Neural cell (in vitro differentiated cells): Measurements from ENCODE around the gene C1orf74.

Experiments used
- EP300 ChIP-seq: fragments of 450-650 bp; conservative IDR thresholded peaks from 2 replicates; pipeline ENCODE4 v1.6.1; 2014; ENCODE audit warnings: antibody characterized with exemption, mild to moderate bottlenecking, moderate library complexity; ENCODE audit not compliant: poor library complexity, severe bottlenecking
- EZH2 ChIP-seq: fragments of 200-600, 300-800 bp; shearing (Covaris generic), sonication (generic); IDR thresholded peaks from 2 replicates; pipeline ENCODE4 v1.6.1; 2014; ENCODE audit warnings: antibody characterized with exemption, low read length, borderline replicate concordance, mild to moderate bottlenecking; ENCODE audit not compliant: insufficient read depth, poor library complexity, severe bottlenecking
- MXI1 ChIP-seq: fragments of 450-650 bp; conservative IDR thresholded peaks from 2 replicates; pipeline ENCODE4 v1.6.1; 2014; ENCODE audit warnings: antibody characterized with exemption, mild to moderate bottlenecking; ENCODE audit not compliant: poor library complexity, severe bottlenecking
- POLR2AphosphoS5 ChIP-seq: IDR thresholded peaks from 2 replicates; pipeline ENCODE4 v1.6.1; 2012
- RAD21 ChIP-seq: fragments of 450-650 bp; conservative IDR thresholded peaks from 2 replicates; pipeline ENCODE4 v1.6.1; 2014; ENCODE audit warnings: antibody characterized with exemption, mild to moderate bottlenecking, moderate library complexity
- TAF1 ChIP-seq: IDR thresholded peaks from 2 replicates; pipeline ENCODE4 v1.6.1; 2012; ENCODE audit warnings: low read depth
- TF ChIP-seq, protein P1 (sequence below): IDR thresholded peaks from 2 replicates; pipeline ENCODE4 v1.6.1; 2012; ENCODE audit warnings: borderline replicate concordance
- TF ChIP-seq, protein P2 (sequence below): fragments of 450-650 bp; IDR thresholded peaks from 2 replicates; pipeline ENCODE4 v1.5.1; 2014; ENCODE audit warnings: antibody characterized with exemption, mild to moderate bottlenecking, moderate library complexity; ENCODE audit not compliant: poor library complexity, severe bottlenecking

DNA sequence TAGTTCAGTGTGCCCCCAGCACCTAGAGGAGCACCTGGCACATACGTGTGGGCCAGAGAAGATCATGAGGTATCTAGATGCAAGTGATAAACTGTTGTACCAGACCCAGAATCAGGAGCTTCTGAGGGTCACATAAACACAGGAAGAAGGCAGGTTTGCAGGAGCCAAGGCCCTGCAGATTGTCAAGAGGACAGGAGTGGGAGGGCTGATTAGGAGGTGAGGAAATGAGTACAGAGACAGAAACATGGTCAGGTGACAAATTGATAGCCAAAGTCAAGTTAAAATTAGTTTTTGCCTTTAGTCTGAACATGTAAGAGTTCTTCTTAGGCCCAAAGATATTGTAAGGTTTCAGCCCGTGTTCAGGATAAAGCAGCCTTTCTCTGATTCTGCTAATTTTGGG, 42.5 kb downstream of the C1orf74 start:
- TF ChIP-seq, protein P1, sequence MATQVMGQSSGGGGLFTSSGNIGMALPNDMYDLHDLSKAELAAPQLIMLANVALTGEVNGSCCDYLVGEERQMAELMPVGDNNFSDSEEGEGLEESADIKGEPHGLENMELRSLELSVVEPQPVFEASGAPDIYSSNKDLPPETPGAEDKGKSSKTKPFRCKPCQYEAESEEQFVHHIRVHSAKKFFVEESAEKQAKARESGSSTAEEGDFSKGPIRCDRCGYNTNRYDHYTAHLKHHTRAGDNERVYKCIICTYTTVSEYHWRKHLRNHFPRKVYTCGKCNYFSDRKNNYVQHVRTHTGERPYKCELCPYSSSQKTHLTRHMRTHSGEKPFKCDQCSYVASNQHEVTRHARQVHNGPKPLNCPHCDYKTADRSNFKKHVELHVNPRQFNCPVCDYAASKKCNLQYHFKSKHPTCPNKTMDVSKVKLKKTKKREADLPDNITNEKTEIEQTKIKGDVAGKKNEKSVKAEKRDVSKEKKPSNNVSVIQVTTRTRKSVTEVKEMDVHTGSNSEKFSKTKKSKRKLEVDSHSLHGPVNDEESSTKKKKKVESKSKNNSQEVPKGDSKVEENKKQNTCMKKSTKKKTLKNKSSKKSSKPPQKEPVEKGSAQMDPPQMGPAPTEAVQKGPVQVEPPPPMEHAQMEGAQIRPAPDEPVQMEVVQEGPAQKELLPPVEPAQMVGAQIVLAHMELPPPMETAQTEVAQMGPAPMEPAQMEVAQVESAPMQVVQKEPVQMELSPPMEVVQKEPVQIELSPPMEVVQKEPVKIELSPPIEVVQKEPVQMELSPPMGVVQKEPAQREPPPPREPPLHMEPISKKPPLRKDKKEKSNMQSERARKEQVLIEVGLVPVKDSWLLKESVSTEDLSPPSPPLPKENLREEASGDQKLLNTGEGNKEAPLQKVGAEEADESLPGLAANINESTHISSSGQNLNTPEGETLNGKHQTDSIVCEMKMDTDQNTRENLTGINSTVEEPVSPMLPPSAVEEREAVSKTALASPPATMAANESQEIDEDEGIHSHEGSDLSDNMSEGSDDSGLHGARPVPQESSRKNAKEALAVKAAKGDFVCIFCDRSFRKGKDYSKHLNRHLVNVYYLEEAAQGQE: no peak
- TF ChIP-seq, protein P2, sequence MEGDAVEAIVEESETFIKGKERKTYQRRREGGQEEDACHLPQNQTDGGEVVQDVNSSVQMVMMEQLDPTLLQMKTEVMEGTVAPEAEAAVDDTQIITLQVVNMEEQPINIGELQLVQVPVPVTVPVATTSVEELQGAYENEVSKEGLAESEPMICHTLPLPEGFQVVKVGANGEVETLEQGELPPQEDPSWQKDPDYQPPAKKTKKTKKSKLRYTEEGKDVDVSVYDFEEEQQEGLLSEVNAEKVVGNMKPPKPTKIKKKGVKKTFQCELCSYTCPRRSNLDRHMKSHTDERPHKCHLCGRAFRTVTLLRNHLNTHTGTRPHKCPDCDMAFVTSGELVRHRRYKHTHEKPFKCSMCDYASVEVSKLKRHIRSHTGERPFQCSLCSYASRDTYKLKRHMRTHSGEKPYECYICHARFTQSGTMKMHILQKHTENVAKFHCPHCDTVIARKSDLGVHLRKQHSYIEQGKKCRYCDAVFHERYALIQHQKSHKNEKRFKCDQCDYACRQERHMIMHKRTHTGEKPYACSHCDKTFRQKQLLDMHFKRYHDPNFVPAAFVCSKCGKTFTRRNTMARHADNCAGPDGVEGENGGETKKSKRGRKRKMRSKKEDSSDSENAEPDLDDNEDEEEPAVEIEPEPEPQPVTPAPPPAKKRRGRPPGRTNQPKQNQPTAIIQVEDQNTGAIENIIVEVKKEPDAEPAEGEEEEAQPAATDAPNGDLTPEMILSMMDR: no peak
- no peak for TF ChIP-seq EZH2
- no peak for TF ChIP-seq POLR2AphosphoS5
- no peak for TF ChIP-seq TAF1
- TF ChIP-seq EP300: no peak
- no peak for TF ChIP-seq RAD21
- TF ChIP-seq MXI1: no peak
